IMR-90 (cell line): Measurements from ENCODE around the gene ROBO1. TPM values are rescaled to one million over a fixed set of nuclear protein-coding genes. Genes with fewer than 3 reads are reported as not detected.

Source experiments
- ATAC-seq: fragments of 200-7000 bp; cut with Tn5 transposase; 2 replicates; pipeline ENCODE4 v1.9.1; 2020; ENCODE audit warnings: low read depth, mild to moderate bottlenecking, moderate library complexity
- BruUV-seq: library from RNA; stranded (reverse); fragments of 400-500 nt; replicated peaks from 2 replicates; lab custom pipeline; 2021; lab: Mats Ljungman, UMichigan
- CTCF ChIA-PET: fragments of 300-600 bp; formaldehyde crosslinking; extraction: SDS; loops from one replicate; lab custom pipeline; 2021; ENCODE audit warnings: antibody characterized with exemption; lab: Yijun Ruan, JAX
- POLR2A ChIA-PET: fragments of 300-600 bp; sonication (Branson Sonifier 250); formaldehyde crosslinking; loops from one replicate; lab custom pipeline; 2022; ENCODE audit warnings: antibody characterized with exemption; ENCODE audit not compliant: unreplicated experiment; lab: Charles Lee
- DNase-seq: peaks from one replicate; pipeline ENCODE4 v3.0.0; 2013
- H2AFZ ChIP-seq: replicated peaks from 2 replicates; pipeline ENCODE3; 2013; ENCODE audit warnings: low read length, mild to moderate bottlenecking; ENCODE audit not compliant: poor library complexity
- H2AK5ac ChIP-seq: 2 replicates; pipeline ENCODE4 v1.6.1; 2013; ENCODE audit warnings: low read depth, low read length, inconsistent platforms
- H2AK9ac ChIP-seq: replicated peaks from 2 replicates; pipeline ENCODE3; 2013; ENCODE audit warnings: mild to moderate bottlenecking, low read depth, low read length, moderate library complexity; ENCODE audit not compliant: poor library complexity
- H2BK120ac ChIP-seq: 2 replicates; pipeline ENCODE4 v1.6.1; 2013; ENCODE audit warnings: low read depth, low read length, inconsistent platforms
- H2BK15ac ChIP-seq: 3 replicates; pipeline ENCODE4 v1.6.1; 2013; ENCODE audit warnings: low read depth, low read length, inconsistent platforms
- H2BK20ac ChIP-seq: 2 replicates; pipeline ENCODE4 v1.6.1; 2013; ENCODE audit warnings: low read depth, mild to moderate bottlenecking, inconsistent platforms, low read length, moderate library complexity
- H2BK5ac ChIP-seq: 2 replicates; pipeline ENCODE4 v1.6.1; 2013; ENCODE audit warnings: mild to moderate bottlenecking, low read depth, low read length, inconsistent platforms; ENCODE audit not compliant: poor library complexity, severe bottlenecking
- H3K14ac ChIP-seq: replicated peaks from 2 replicates; pipeline ENCODE4 v1.6.1; 2013; ENCODE audit warnings: low read depth, low read length, inconsistent platforms
- H3K18ac ChIP-seq: 2 replicates; pipeline ENCODE4 v1.6.1; 2013; ENCODE audit warnings: low read depth, low read length, control low read depth
- H3K23ac ChIP-seq: 2 replicates; pipeline ENCODE4 v1.6.1; 2013; ENCODE audit warnings: low read depth, low read length, inconsistent platforms
- H3K27ac ChIP-seq: 2 replicates; pipeline ENCODE4 v1.5.1; 2013; ENCODE audit warnings: mild to moderate bottlenecking, control low read depth, low read length; ENCODE audit not compliant: insufficient read depth
- H3K27me3 ChIP-seq: 2 replicates; pipeline ENCODE4 v1.6.1; 2013; ENCODE audit warnings: low read length; ENCODE audit not compliant: control insufficient read depth, insufficient read depth
- H3K36me3 ChIP-seq: 2 replicates; pipeline ENCODE4 v1.6.1; 2013; ENCODE audit warnings: low read length, mixed read lengths; ENCODE audit not compliant: control insufficient read depth, insufficient read depth
- H3K4ac ChIP-seq: 2 replicates; pipeline ENCODE4 v1.6.1; 2013; ENCODE audit warnings: low read depth, low read length, inconsistent platforms
- H3K4me1 ChIP-seq: 2 replicates; pipeline ENCODE4 v1.6.1; 2013; ENCODE audit warnings: low read length, mixed read lengths; ENCODE audit not compliant: control insufficient read depth, insufficient read depth
- H3K4me2 ChIP-seq: 2 replicates; pipeline ENCODE4 v1.6.1; 2013; ENCODE audit warnings: low read depth, mild to moderate bottlenecking, control low read depth, low read length, moderate library complexity
- H3K4me3 ChIP-seq: 2 replicates; pipeline ENCODE4 v1.5.1; 2013; ENCODE audit warnings: low read depth, mild to moderate bottlenecking, control low read depth, low read length, moderate library complexity; ENCODE audit not compliant: insufficient read depth
- H3K56ac ChIP-seq: 2 replicates; pipeline ENCODE4 v1.6.1; 2013; ENCODE audit warnings: low read length, inconsistent platforms; ENCODE audit not compliant: insufficient read depth; ENCODE audit errors: extremely low read depth
- H3K79me1 ChIP-seq, 2 experiments: 2 replicates each; pipeline ENCODE4 v1.6.1; 2013; ENCODE audit warnings: low read length in 2 of 2, inconsistent platforms in 1 of 2, low read depth in 1 of 2
- H3K9ac ChIP-seq: 2 replicates; pipeline ENCODE4 v1.6.1; 2013; ENCODE audit warnings: low read depth, low read length, control low read depth
- H3K9me1 ChIP-seq: 2 replicates; pipeline ENCODE4 v1.6.1; 2013; ENCODE audit warnings: low read length, inconsistent platforms; ENCODE audit not compliant: insufficient read depth
- H3K9me3 ChIP-seq: 2 replicates; pipeline ENCODE4 v1.6.1; 2013; ENCODE audit warnings: low read length; ENCODE audit not compliant: control insufficient read depth, insufficient read depth
- H4K20me1 ChIP-seq: 2 replicates; pipeline ENCODE4 v1.6.1; 2013; ENCODE audit warnings: low read length, inconsistent platforms; ENCODE audit not compliant: insufficient read depth
- H4K5ac ChIP-seq: 2 replicates; pipeline ENCODE4 v1.6.1; 2013; ENCODE audit warnings: mild to moderate bottlenecking, low read depth, low read length, control low read depth
- H4K8ac ChIP-seq, 2 experiments: 2 replicates each; pipeline ENCODE4 v1.6.1; 2013; ENCODE audit warnings: low read depth in 2 of 2, low read length in 2 of 2, control low read depth in 1 of 2, inconsistent platforms in 1 of 2
- H4K91ac ChIP-seq: 2 replicates; pipeline ENCODE4 v1.6.1; 2013; ENCODE audit warnings: low read depth, low read length, inconsistent platforms; ENCODE audit not compliant: insufficient read depth
- BHLHE40 ChIP-seq: fragments of 150-350 bp; IDR thresholded peaks from 2 replicates; pipeline ENCODE4 v1.6.1; 2016; ENCODE audit warnings: mild to moderate bottlenecking, low read depth, low read length
- CEBPB ChIP-seq: IDR thresholded peaks from 2 replicates; pipeline ENCODE4 v1.6.1; 2012; ENCODE audit warnings: low read depth, low read length, improper control_type of control experiment
- CHD1 ChIP-seq: IDR thresholded peaks from 2 replicates; pipeline ENCODE4 v1.6.1; 2012; ENCODE audit warnings: low read depth, low read length, improper control_type of control experiment
- FOS ChIP-seq: fragments of 150-350 bp; IDR thresholded peaks from 2 replicates; pipeline ENCODE4 v1.6.1; 2016; ENCODE audit warnings: low read depth, low read length
- MAFK ChIP-seq: IDR thresholded peaks from 2 replicates; pipeline ENCODE4 v1.6.1; 2012; ENCODE audit warnings: low read depth, low read length, improper control_type of control experiment
- MAZ ChIP-seq: IDR thresholded peaks from 2 replicates; pipeline ENCODE4 v1.6.1; 2012; ENCODE audit warnings: low read depth, mild to moderate bottlenecking, low read length, improper control_type of control experiment, moderate library complexity, borderline replicate concordance
- MXI1 ChIP-seq: IDR thresholded peaks from 2 replicates; pipeline ENCODE4 v1.6.1; 2012; ENCODE audit warnings: low read depth, mild to moderate bottlenecking, low read length, moderate library complexity, borderline replicate concordance
- RAD21 ChIP-seq: IDR thresholded peaks from 2 replicates; pipeline ENCODE4 v1.6.1; 2012; ENCODE audit warnings: low read length, improper control_type of control experiment
- RCOR1 ChIP-seq: IDR thresholded peaks from 2 replicates; pipeline ENCODE4 v1.6.1; 2012; ENCODE audit warnings: mild to moderate bottlenecking, low read length, improper control_type of control experiment; ENCODE audit not compliant: insufficient replicate concordance
- RFX5 ChIP-seq: IDR thresholded peaks from 2 replicates; pipeline ENCODE4 v1.8.0; 2012; ENCODE audit warnings: low read depth, mild to moderate bottlenecking, low read length, moderate library complexity
- SMC3 ChIP-seq: fragments of 150-350 bp; IDR thresholded peaks from 2 replicates; pipeline ENCODE4 v1.6.1; 2016; ENCODE audit warnings: low read depth, mild to moderate bottlenecking, antibody characterized with exemption, low read length, moderate library complexity
- WGBS, 2 experiments: methylation state at CpG; one replicate each; pipeline versions ENCODE4 v1.1.5 to v1.1.7; 2013; ENCODE audit warnings: missing lambda C conversion rate in 2 of 2; ENCODE audit not compliant: insufficient read length in 1 of 2; ENCODE audit errors: extremely low coverage in 2 of 2; 5-methylcytosine and 5-hydroxymethylcytosine counted together
- dilution Hi-C: fragments of 300-500 bp; cut with HindIII; formaldehyde crosslinking; loops from one replicate; pipeline ENCODE4 v1.14.3; 2018; ENCODE audit warnings: low sequenced_read_pairs; ENCODE audit not compliant: unreplicated experiment
- in situ Hi-C: fragments of 300-500 bp; cut with MboI; formaldehyde crosslinking; loops from 3 replicates; pipeline ENCODE4 v1.14.3; 2019; ENCODE audit warnings: low sequenced_read_pairs, inconsistent platforms, mixed read lengths
- intact Hi-C: fragments of 100-400 bp; cut with micrococcal nuclease; formaldehyde crosslinking; loops from 2 replicates; pipeline ENCODE4 v1.10.0; 2022
- polyA plus RNA-seq, 3 experiments: library from polyadenylated mRNA; depleted of rRNA; stranded (reverse); fragments of >200 nt; gene quantifications; 2 replicates each; pipeline ENCODE4 v1.2.3, GENCODE V29; 2012; ENCODE audit warnings: low replicate concordance in 1 of 3
- total RNA-seq: library from RNA; depleted of rRNA; stranded (reverse); fragments of >200 nt; gene quantifications from 2 replicates; pipeline ENCODE4 v1.2.3, GENCODE V29; 2012
- TF ChIP-seq, protein P1 (sequence below): conservative IDR thresholded peaks from 2 replicates; pipeline ENCODE4 v1.5.1; 2012; ENCODE audit warnings: mild to moderate bottlenecking, low read depth, low read length, improper control_type of control experiment
- TF ChIP-seq, protein P2 (sequence below): fragments of 150-350 bp; IDR thresholded peaks from 2 replicates; pipeline ENCODE4 v1.6.1; 2016; ENCODE audit warnings: low read depth, mild to moderate bottlenecking, low read length, moderate library complexity, borderline replicate concordance
- TF ChIP-seq, protein P3 (sequence below): fragments of 150-350 bp; IDR thresholded peaks from 2 replicates; pipeline ENCODE4 v1.6.1; 2017; ENCODE audit warnings: mild to moderate bottlenecking, antibody characterized with exemption, low read length, low read depth

Gene ROBO1
- total and polyA plus RNA-seq, 2 of the 4 experiments (the other 2 are of a cell fraction): 24.1 to 53.9 TPM

DNA sequence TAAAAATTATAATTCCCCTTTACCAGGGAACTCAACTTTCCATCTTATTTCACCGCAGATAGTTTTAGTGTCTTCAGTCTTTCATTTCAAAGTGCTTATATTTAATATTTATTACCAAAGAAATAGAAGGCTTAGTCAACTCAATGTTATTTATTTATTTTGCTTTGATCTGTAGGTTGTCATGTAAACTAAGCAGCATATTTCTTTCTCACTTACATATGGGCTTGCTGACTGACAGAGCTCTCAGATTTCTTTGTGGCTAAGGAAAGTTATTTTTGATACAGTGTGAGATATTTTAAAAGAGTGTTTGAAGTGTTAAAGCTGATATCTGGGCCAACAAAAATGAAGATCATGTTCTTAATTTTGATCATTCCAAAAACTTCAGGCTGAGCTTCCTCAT, 331.4 kb downstream of the ROBO1 start:
- Histone ChIP-seq H3K9me1 (no peaks in the 10 kb centered on the region), H2BK120ac (no peak overlapping the region), H2AFZ (no peak overlapping the region), H3K23ac (no peak overlapping the region), H4K5ac (no peak overlapping the region), H3K56ac (no peak overlapping the region), H2AK5ac (no peak overlapping the region), H3K4me3 (no peak overlapping the region), H3K27ac (no peak overlapping the region), H3K36me3 (no peaks in the 10 kb centered on the region), H4K8ac (no peak overlapping the region), H3K4ac (no peak overlapping the region), H2BK5ac (no peak overlapping the region), H4K20me1 (no peaks in the 10 kb centered on the region), H2BK20ac (no peak overlapping the region), H2AK9ac (no peak overlapping the region), H3K18ac (no peak overlapping the region), H4K91ac (no peak overlapping the region), H3K4me1 (no peaks in the 10 kb centered on the region), H3K9ac (no peak overlapping the region), H3K27me3 (no peaks in the 10 kb centered on the region), H3K79me1 (no peaks in the 10 kb centered on the region), H3K9me3 (no peaks in the 10 kb centered on the region), H3K14ac (no peak overlapping the region), H2BK15ac (no peak overlapping the region), H3K4me2 (no peak overlapping the region)
- intact Hi-C loops (no loop called here), dilution Hi-C loops (no loop called here), in situ Hi-C loops (no loop called here)
- WGBS, 2 experiments: no CpG with 5 or more reads among the region's 1 CpG
- TF ChIP-seq RAD21: no peak
- TF ChIP-seq FOS: no peak
- TF ChIP-seq RCOR1: no peak
- TF ChIP-seq SMC3: no peak
- no peak for TF ChIP-seq BHLHE40
- no peak for TF ChIP-seq CHD1
- TF ChIP-seq, protein P1, sequence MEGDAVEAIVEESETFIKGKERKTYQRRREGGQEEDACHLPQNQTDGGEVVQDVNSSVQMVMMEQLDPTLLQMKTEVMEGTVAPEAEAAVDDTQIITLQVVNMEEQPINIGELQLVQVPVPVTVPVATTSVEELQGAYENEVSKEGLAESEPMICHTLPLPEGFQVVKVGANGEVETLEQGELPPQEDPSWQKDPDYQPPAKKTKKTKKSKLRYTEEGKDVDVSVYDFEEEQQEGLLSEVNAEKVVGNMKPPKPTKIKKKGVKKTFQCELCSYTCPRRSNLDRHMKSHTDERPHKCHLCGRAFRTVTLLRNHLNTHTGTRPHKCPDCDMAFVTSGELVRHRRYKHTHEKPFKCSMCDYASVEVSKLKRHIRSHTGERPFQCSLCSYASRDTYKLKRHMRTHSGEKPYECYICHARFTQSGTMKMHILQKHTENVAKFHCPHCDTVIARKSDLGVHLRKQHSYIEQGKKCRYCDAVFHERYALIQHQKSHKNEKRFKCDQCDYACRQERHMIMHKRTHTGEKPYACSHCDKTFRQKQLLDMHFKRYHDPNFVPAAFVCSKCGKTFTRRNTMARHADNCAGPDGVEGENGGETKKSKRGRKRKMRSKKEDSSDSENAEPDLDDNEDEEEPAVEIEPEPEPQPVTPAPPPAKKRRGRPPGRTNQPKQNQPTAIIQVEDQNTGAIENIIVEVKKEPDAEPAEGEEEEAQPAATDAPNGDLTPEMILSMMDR: no peak
- TF ChIP-seq MAFK: no peak
- TF ChIP-seq, protein P2, sequence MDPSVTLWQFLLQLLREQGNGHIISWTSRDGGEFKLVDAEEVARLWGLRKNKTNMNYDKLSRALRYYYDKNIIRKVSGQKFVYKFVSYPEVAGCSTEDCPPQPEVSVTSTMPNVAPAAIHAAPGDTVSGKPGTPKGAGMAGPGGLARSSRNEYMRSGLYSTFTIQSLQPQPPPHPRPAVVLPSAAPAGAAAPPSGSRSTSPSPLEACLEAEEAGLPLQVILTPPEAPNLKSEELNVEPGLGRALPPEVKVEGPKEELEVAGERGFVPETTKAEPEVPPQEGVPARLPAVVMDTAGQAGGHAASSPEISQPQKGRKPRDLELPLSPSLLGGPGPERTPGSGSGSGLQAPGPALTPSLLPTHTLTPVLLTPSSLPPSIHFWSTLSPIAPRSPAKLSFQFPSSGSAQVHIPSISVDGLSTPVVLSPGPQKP: no peak
- TF ChIP-seq CEBPB: no peak
- no peak for TF ChIP-seq MXI1
- TF ChIP-seq RFX5: no peak
- TF ChIP-seq, protein P3, sequence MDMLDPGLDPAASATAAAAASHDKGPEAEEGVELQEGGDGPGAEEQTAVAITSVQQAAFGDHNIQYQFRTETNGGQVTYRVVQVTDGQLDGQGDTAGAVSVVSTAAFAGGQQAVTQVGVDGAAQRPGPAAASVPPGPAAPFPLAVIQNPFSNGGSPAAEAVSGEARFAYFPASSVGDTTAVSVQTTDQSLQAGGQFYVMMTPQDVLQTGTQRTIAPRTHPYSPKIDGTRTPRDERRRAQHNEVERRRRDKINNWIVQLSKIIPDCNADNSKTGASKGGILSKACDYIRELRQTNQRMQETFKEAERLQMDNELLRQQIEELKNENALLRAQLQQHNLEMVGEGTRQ: no peak
- no peak for TF ChIP-seq MAZ
- no peak for ATAC-seq
- CTCF ChIA-PET: no interaction called here
- POLR2A ChIA-PET: no interaction called here
- no TSS peak for BruUV-seq
- DNase-seq: no peak
